AG09319 (cell line): ENCODE data around the gene ELMO1.

ENCODE experiments used
- DNase-seq: peaks from one replicate; pipeline ENCODE4 v3.0.0-alpha.2; 2010; ENCODE audit warnings: low read depth; ENCODE audit errors: extremely low read depth
- CTCF ChIP-seq: IDR thresholded peaks from 2 replicates; pipeline ENCODE4 v1.5.1; 2011; ENCODE audit warnings: low read depth, mild to moderate bottlenecking, inconsistent platforms, low read length, moderate library complexity

ELMO1 gene

DNA sequence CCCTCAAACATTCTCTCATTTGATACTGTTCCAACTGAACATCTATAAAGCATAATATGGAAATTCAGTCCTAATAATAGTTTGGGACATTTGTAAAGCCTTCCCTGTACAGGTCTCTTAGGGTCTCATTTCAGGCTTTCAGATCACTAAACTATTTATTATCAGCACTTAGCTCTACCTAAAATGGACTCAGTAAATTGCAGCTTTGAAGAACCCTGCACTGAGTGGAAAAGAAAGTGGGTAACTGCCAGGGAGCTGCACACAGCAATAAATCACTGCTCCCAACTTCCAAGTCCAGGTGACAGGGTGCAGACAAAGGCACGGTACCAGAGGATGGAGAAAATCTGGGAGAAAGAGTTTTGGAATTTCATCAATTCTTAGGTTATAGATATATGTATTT lies 559.5 kb downstream of the ELMO1 start:
- no peak for TF ChIP-seq CTCF
- no peak for DNase-seq

- TF ChIP-seq CTCF = no peak
- DNase-seq = no peak
These were observed 560.7 kb downstream of the ELMO1 start for GRCh38 chr7:36887969-36888368.

GRCh38 chr7:36887233-36887632 lies 561.4 kb downstream of the ELMO1 start:
- no peak for DNase-seq
- no peak for TF ChIP-seq CTCF

GRCh38 chr7:36884910-36885309 lies 563.8 kb downstream of the ELMO1 start:
- DNase-seq = no peak
- no peak for TF ChIP-seq CTCF

DNA sequence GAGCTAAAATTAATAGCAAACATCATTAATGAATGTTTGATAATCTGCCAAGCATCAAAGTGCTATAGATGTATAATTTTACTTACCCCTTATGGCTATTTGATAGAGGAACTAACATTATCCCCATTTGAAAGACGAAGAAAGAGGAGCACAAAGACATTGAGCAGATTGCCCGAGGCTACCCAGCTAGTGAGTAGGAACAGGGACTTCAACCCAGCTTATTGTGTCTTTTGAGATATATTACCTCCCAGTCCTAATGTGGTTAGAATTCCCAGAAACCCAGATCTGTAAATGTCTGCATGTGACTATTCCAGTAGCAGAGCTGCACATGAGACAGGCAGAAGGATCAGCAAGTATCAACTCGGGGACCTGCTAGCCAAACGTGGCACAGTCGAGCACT lies 564.3 kb downstream of the ELMO1 start:
- TF ChIP-seq CTCF = no peak
- DNase-seq = no peak

GRCh38 chr7:36881233-36881874 lies 567.3 kb downstream of the ELMO1 start:
- TF ChIP-seq CTCF = no peak
- no peak for DNase-seq

GRCh38 chr7:36880108-36880507 lies 568.6 kb downstream of the ELMO1 start:
- no peak for TF ChIP-seq CTCF
- no peak for DNase-seq
